Panc1 (cell line): ENCODE data around the gene PDE3B.
A peak's percentile ranks its signal among the peaks of the same experiment; 100 is the strongest.

ENCODE experiments used
- POLR2AphosphoS5 ChIP-seq: IDR thresholded peaks from 2 replicates; pipeline ENCODE4 v1.6.1; 2012; ENCODE audit warnings: mild to moderate bottlenecking, low read depth, low read length, moderate library complexity
- SIN3A ChIP-seq: IDR thresholded peaks from 2 replicates; pipeline ENCODE4 v1.6.1; 2012; ENCODE audit warnings: low read depth, mild to moderate bottlenecking, low read length, moderate library complexity, borderline replicate concordance; ENCODE audit not compliant: insufficient read depth
- TF ChIP-seq, protein P1 (sequence below): fragments of 450-650 bp; IDR thresholded peaks from 2 replicates; pipeline ENCODE4 v1.5.1; 2017; ENCODE audit warnings: mild to moderate bottlenecking
- TF ChIP-seq, protein P2 (sequence below), 2 experiments: IDR thresholded peaks; 2 replicates each; pipeline ENCODE4 v1.6.1; 2011 to 2012; ENCODE audit warnings: low read depth in 2 of 2, control low read depth in 1 of 2, low read length in 1 of 2, mild to moderate bottlenecking in 1 of 2, moderate library complexity in 1 of 2; ENCODE audit not compliant: insufficient read depth in 1 of 2

DNA sequence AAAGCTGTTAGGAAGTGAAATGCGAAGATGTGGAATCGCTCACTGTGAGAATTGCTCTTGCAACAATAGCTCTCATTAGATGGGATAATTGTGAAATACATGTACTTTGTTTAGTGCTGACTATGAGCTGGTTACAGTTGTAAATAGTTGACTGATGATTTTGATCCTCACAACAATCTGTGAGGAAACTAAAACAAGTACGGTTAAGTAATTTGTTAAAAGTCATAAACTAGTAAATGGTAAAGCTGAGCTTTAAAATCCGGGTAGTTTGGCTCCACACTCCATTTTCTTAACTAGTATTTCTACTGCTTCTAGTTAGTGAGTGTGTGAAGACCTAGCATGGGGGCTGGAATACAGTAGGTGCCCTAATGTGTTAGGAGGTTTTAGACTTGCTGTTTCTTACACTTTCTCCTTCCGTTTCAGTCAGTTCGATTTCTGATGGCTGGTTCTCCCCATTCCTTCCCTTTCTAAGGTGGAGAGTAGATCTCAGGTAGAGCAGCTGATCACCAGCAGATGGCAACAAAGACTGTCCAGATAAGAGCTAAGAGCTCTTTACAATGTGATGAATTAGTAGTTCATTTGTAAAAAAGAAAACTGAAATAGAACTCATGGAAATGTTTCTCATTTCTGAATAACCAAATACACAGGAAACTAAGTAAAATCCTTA lies 264.7 kb downstream of the PDE3B start:
- TF ChIP-seq POLR2AphosphoS5 (no peak), SIN3A (no peak)
- TF ChIP-seq, protein P1, sequence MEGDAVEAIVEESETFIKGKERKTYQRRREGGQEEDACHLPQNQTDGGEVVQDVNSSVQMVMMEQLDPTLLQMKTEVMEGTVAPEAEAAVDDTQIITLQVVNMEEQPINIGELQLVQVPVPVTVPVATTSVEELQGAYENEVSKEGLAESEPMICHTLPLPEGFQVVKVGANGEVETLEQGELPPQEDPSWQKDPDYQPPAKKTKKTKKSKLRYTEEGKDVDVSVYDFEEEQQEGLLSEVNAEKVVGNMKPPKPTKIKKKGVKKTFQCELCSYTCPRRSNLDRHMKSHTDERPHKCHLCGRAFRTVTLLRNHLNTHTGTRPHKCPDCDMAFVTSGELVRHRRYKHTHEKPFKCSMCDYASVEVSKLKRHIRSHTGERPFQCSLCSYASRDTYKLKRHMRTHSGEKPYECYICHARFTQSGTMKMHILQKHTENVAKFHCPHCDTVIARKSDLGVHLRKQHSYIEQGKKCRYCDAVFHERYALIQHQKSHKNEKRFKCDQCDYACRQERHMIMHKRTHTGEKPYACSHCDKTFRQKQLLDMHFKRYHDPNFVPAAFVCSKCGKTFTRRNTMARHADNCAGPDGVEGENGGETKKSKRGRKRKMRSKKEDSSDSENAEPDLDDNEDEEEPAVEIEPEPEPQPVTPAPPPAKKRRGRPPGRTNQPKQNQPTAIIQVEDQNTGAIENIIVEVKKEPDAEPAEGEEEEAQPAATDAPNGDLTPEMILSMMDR: peak; percentile 32; the same call in 1 of the 2 replicates
- TF ChIP-seq, protein P2, sequence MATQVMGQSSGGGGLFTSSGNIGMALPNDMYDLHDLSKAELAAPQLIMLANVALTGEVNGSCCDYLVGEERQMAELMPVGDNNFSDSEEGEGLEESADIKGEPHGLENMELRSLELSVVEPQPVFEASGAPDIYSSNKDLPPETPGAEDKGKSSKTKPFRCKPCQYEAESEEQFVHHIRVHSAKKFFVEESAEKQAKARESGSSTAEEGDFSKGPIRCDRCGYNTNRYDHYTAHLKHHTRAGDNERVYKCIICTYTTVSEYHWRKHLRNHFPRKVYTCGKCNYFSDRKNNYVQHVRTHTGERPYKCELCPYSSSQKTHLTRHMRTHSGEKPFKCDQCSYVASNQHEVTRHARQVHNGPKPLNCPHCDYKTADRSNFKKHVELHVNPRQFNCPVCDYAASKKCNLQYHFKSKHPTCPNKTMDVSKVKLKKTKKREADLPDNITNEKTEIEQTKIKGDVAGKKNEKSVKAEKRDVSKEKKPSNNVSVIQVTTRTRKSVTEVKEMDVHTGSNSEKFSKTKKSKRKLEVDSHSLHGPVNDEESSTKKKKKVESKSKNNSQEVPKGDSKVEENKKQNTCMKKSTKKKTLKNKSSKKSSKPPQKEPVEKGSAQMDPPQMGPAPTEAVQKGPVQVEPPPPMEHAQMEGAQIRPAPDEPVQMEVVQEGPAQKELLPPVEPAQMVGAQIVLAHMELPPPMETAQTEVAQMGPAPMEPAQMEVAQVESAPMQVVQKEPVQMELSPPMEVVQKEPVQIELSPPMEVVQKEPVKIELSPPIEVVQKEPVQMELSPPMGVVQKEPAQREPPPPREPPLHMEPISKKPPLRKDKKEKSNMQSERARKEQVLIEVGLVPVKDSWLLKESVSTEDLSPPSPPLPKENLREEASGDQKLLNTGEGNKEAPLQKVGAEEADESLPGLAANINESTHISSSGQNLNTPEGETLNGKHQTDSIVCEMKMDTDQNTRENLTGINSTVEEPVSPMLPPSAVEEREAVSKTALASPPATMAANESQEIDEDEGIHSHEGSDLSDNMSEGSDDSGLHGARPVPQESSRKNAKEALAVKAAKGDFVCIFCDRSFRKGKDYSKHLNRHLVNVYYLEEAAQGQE (IDR thresholded peaks at IDR 0.05; ENCODE audit: insufficient read depth in 1 of 2, low read depth in 2 of 2, low read length in 1 of 2): no peak
